WTC11 (cell line): ENCODE data around the gene ZSCAN21.
A peak's percentile ranks its signal among the peaks of the same experiment; 100 is the strongest.

ENCODE experiments used
- ATF2 ChIP-seq: sonication (generic); formaldehyde crosslinking; IDR thresholded peaks from 2 replicates; pipeline ENCODE4 v1.8.1; 2022; ENCODE audit warnings: low read depth, missing genetic modification reagents, borderline replicate concordance
- ATF6 ChIP-seq: sonication (generic); formaldehyde crosslinking; IDR thresholded peaks from 2 replicates; pipeline ENCODE4 v1.8.1; 2023; ENCODE audit warnings: mild to moderate bottlenecking, missing genetic modification reagents
- CTCF ChIP-seq: fragments of 200-600 bp; IDR thresholded peaks from 2 replicates; pipeline ENCODE4 v1.8.0; 2022; ENCODE audit warnings: antibody characterized with exemption
- ESRRA ChIP-seq: sonication (generic); formaldehyde crosslinking; IDR thresholded peaks from 2 replicates; pipeline ENCODE4 v1.8.1; 2022; ENCODE audit warnings: mild to moderate bottlenecking, missing genetic modification reagents, borderline replicate concordance
- MAX ChIP-seq: sonication (generic); formaldehyde crosslinking; IDR thresholded peaks from 2 replicates; pipeline ENCODE4 v1.8.0; 2022; ENCODE audit warnings: mild to moderate bottlenecking, missing genetic modification reagents
- NR3C1 ChIP-seq: sonication (generic); formaldehyde crosslinking; conservative IDR thresholded peaks from 2 replicates; pipeline ENCODE4 v1.8.1; 2023; ENCODE audit warnings: low read depth, mild to moderate bottlenecking, missing genetic modification reagents
- SMAD3 ChIP-seq: sonication (generic); formaldehyde crosslinking; IDR thresholded peaks from 2 replicates; pipeline ENCODE4 v1.8.0; 2022; ENCODE audit warnings: missing genetic modification reagents, mild to moderate bottlenecking, borderline replicate concordance
- STAT6 ChIP-seq: sonication (generic); formaldehyde crosslinking; conservative IDR thresholded peaks from 2 replicates; pipeline ENCODE4 v1.8.1; 2023; ENCODE audit warnings: mild to moderate bottlenecking, low read depth, missing genetic modification reagents, moderate library complexity
- TEAD4 ChIP-seq: sonication (generic); formaldehyde crosslinking; IDR thresholded peaks from 2 replicates; pipeline ENCODE4 v1.8.0; 2022; ENCODE audit warnings: mild to moderate bottlenecking, missing genetic modification reagents
- ZNF232 ChIP-seq: sonication (generic); formaldehyde crosslinking; IDR thresholded peaks from 2 replicates; pipeline ENCODE4 v1.8.0; 2022; ENCODE audit warnings: mild to moderate bottlenecking, missing genetic modification reagents

- TF ChIP-seq ATF2 (no peak), STAT6 (CRISPR knock-in tag) (no peak), ESRRA (CRISPR knock-in tag) (no peak), ATF6 (CRISPR knock-in tag) (no peak), ZNF232 (CRISPR knock-in tag) (no peak), SMAD3 (CRISPR knock-in tag) (no peak), NR3C1 (CRISPR knock-in tag) (no peak), CTCF (no peak), MAX (peak; percentile 66; the same call in 1 of the 2 replicates), TEAD4 (CRISPR knock-in tag) (no peak)
These were observed at the start of gene ZSCAN21 for GRCh38 chr7:100049441-100050291.
